ENCODE data around the gene QSOX1. TPM values are rescaled to one million over a fixed set of nuclear protein-coding genes. Genes with fewer than 3 reads are reported as not detected.
"Not testable (repeated sequence)": the region's sequence is repeated elsewhere in the genome, so short reads cannot be mapped to it uniquely, and the experiment has no call there.

Gene QSOX1
- total and polyA plus RNA-seq, 8 donors: 145 to 482 (median 190) TPM

DNA sequence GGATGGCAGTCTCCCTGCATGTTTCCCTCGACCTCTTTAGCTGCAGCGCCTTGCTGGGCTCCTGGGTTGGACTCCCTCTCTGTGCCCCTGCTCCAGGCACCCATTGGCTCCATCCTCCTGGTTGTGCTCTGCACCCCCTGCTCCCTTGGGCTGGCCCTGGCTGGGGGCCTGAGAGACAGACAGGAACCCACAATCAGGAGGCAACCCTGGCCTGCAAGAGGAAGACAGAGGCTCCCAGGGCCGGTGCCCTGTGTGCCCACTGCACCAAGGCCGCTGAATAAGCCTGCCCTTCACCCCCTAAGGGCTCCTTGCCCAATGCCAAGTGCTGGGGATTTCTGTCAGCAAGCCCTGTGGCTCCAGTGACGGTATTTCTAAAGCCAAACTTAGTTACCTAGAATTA lies 43.9 kb downstream of the QSOX1 start:
- Histone ChIP-seq H3K27me3 (no peaks in the 10 kb centered on the region), H3K27ac (no peak overlapping the region), H3K4me3 (no peak overlapping the region), H3K36me3 (peaks cover 0 to 82% of the 10 kb centered on the region in 2 donors), H3K9me3 (no peaks in the 10 kb centered on the region), H3K4me1 (no peaks in the 10 kb centered on the region)
- DNase-seq (no peak), ATAC-seq (no peak)
- intact Hi-C loops (cut with DNase I): no loop called here
- TF ChIP-seq, protein P1, sequence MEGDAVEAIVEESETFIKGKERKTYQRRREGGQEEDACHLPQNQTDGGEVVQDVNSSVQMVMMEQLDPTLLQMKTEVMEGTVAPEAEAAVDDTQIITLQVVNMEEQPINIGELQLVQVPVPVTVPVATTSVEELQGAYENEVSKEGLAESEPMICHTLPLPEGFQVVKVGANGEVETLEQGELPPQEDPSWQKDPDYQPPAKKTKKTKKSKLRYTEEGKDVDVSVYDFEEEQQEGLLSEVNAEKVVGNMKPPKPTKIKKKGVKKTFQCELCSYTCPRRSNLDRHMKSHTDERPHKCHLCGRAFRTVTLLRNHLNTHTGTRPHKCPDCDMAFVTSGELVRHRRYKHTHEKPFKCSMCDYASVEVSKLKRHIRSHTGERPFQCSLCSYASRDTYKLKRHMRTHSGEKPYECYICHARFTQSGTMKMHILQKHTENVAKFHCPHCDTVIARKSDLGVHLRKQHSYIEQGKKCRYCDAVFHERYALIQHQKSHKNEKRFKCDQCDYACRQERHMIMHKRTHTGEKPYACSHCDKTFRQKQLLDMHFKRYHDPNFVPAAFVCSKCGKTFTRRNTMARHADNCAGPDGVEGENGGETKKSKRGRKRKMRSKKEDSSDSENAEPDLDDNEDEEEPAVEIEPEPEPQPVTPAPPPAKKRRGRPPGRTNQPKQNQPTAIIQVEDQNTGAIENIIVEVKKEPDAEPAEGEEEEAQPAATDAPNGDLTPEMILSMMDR (IDR thresholded peaks at IDR 0.05): no peak

DNA sequence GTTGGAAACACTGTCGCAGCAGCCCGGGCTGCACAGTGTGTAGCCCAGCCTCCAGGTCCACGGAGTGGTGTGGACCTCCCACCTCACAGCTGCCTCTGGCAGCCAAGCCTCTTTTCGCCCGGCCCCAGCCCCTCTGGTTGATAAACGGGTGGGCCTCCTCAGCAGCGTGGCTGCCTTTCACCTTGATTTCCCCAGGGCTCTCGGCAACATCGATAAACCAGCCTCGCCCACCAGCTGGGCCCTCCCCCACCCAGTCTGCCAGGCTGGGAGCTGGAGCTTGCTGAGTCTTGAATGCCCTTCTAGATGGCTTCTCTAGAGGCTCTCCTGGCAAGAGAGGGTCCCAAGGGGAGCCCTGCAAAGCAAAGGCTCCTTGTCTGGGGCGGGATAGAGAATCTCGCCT lies 44.3 kb downstream of the QSOX1 start:
- Histone ChIP-seq H3K4me1 (no peaks in the 10 kb centered on the region), H3K4me3 (no peak overlapping the region), H3K27ac (no peak overlapping the region), H3K27me3 (no peaks in the 10 kb centered on the region), H3K9me3 (no peaks in the 10 kb centered on the region), H3K36me3 (peaks cover 0 to 78% of the 10 kb centered on the region in 2 donors)
- ATAC-seq (no peak), DNase-seq (no peak)
- TF ChIP-seq, protein P1 (IDR thresholded peaks at IDR 0.05): no peak
- intact Hi-C loops (cut with DNase I): no loop called here

DNA sequence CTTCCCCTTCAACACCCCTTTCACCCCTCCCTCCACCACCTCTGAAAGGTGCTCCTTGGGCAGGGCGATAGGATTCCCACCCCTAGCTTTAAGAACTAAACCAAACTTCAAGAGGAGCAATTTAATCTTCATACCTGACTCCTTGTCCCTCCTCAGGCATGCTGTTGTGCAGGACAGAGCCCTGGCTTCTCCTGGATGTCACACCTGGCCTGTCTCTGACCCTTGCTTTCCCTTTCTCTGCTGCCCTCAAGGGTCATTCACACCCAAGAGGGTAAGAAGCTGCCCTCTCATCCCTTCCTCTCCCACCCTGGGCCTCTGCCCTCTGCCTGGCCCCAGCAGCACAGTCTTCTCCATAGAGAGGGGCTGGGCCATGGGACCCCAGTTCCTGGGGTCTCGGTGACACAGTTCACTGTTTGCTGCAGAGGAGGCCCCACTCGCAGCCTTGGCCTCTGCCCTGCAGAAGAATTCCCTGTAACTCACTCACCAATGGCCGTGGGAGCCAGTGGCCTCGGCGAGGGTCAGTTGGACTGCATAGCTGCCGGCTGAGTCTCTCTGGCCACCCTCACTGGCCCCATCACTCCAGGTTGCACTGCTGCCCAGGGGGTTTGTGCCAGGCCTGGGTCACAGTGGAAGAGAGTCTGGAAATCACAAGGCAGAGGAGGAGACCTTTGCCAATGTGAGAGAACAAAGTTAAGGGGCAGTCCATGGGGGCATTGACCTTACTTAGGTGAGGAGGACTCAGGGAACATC lies 47.0 kb downstream of the QSOX1 start:
- ATAC-seq (no peak), DNase-seq (no peak)
- intact Hi-C loops (cut with DNase I): no loop called here
- H3K27me3 ChIP-seq: no peaks in the 10 kb centered on the region
- peaks cover 0 to 52% of the 10 kb centered on the region in 2 donors for H3K36me3 ChIP-seq
- H3K4me3 ChIP-seq: no peak overlapping the region
- no peaks in the 10 kb centered on the region for H3K9me3 ChIP-seq
- H3K27ac ChIP-seq: no peak overlapping the region
- H3K4me1 ChIP-seq: no peaks in the 10 kb centered on the region
- TF ChIP-seq, protein P1 (IDR thresholded peaks at IDR 0.05): no peak

DNA sequence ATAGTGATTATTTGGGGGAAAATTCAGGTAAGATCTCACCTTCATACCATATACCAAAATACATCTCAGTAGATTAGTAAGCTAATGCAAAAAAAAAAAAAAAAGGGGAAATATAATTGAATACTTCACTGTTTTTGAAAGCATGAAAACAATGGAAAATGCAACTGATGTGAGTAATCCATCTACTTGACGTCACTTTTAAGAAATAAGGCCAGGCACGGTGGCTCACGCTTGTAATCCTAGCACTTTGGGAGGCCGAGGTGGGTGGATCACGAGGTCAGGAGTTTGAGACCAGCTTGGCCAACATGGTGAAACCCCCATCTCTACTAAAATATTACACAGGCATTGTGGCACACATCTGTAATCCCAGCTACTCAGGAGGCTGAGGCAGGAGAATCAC lies 47.9 kb downstream of the QSOX1 start:
- not testable (repeated sequence) for H3K27me3 ChIP-seq, DNase-seq

DNA sequence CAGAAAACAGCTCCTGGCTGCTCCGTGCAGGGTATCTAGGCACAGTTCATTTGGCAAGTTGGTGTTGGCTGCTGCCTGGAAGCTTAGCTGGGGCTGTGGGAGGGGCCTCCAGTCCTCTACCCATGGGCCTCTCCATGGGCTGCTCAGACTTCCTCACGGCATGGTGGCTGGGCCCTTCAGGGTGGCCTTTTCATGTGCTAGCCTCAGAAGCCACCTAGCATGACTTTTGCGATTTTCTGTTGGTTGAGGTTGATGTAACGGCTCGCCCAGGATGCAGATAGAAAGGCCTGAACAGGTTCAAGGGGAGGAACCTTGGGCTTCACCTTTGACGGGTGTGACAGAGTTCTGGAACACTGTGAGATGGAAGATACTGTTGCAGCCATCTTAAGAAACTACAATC lies 49.6 kb downstream of the QSOX1 start:
- H3K27me3 ChIP-seq: no peaks in the 10 kb centered on the region
- ATAC-seq: no peak
- peaks cover 0 to 26% of the 10 kb centered on the region in 2 donors for H3K36me3 ChIP-seq
- H3K9me3 ChIP-seq: no peaks in the 10 kb centered on the region
- H3K4me3 ChIP-seq: no peak overlapping the region
- TF ChIP-seq, protein P1 (IDR thresholded peaks at IDR 0.05): no peak
- H3K27ac ChIP-seq: no peak overlapping the region
- intact Hi-C loops (cut with DNase I): no loop called here
- H3K4me1 ChIP-seq: no peaks in the 10 kb centered on the region
- no peak for DNase-seq

More for the DNA sequence above, 47.9 kb downstream of the QSOX1 start:
- intact Hi-C loops (cut with DNase I); H3K27ac ChIP-seq; H3K4me3 ChIP-seq; H3K9me3 ChIP-seq; H3K4me1 ChIP-seq; ATAC-seq: not testable (repeated sequence)
- H3K36me3 ChIP-seq: peaks cover 0 to 42% of the 10 kb centered on the region in 2 donors

DNA sequence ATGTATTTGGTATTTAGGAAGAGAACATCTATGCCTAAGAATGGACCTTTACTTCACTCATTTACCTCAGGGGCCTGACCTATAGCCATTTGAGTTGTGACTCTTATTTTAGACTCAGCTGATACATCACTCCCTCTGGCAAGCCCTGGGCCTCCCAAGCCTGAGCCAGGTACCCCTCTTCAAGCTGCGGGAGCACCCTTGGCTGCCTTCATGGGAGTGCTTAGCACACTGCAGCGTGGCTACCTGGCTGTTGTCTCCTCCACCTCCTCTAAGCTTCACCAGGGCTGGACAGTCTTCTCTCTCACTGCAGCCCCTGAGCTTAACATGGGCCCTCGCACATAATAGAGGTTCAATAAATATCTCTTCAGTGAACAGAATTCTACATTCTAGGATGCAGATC lies 51.9 kb downstream of the QSOX1 start:
- Histone ChIP-seq H3K4me3 (no peak overlapping the region), H3K9me3 (no peaks in the 10 kb centered on the region)
- TF ChIP-seq, protein P1 (IDR thresholded peaks at IDR 0.05): no peak

More for the DNA sequence above, 51.9 kb downstream of the QSOX1 start:
- Histone ChIP-seq H3K4me1 (no peaks in the 10 kb centered on the region), H3K27me3 (no peaks in the 10 kb centered on the region), H3K36me3 (peaks cover 0 to 4% of the 10 kb centered on the region in 2 donors), H3K27ac (no peak overlapping the region)
- ATAC-seq: no peak
- DNase-seq: no peak
- intact Hi-C loops (cut with DNase I): no loop called here

Data from left lung (tissue), 10 donors.